A673 (cell line): ENCODE results near the gene CNTNAP4. TPM values are rescaled to one million over a fixed set of nuclear protein-coding genes. Genes with fewer than 3 reads are reported as not detected.

Source experiments
- BruUV-seq: library from RNA; stranded (reverse); fragments of 400-500 nt; replicated peaks from 2 replicates; lab custom pipeline; 2021; lab: Mats Ljungman, UMichigan
- CTCF ChIA-PET: fragments of 300-600 bp; sonication (Branson Sonifier 250); formaldehyde crosslinking; loops from one replicate; lab custom pipeline; 2022; ENCODE audit warnings: antibody characterized with exemption; lab: Charles Lee
- POLR2A ChIA-PET: fragments of 300-600 bp; sonication (Branson Sonifier 250); formaldehyde crosslinking; loops from one replicate; lab custom pipeline; 2022; ENCODE audit warnings: antibody characterized with exemption; ENCODE audit not compliant: low non-redundant PET; lab: Charles Lee
- DNase-seq: peaks from one replicate; pipeline ENCODE4 v3.0.0-alpha.2; 2015; ENCODE audit warnings: low spot score
- H3K27ac ChIP-seq: fragments of 200-600 bp; sonication (generic); 2 replicates; pipeline ENCODE4 v1.5.1; 2016; ENCODE audit warnings: mixed run types, low read depth, mild to moderate bottlenecking, mixed read lengths, antibody characterized with exemption, low read length; ENCODE audit not compliant: poor library complexity, severe bottlenecking
- H3K27me3 ChIP-seq: fragments of 200-600 bp; sonication (generic); replicated peaks from 2 replicates; pipeline ENCODE4 v1.6.1; 2017; ENCODE audit warnings: mixed run types, low read depth, mild to moderate bottlenecking, mixed read lengths, antibody characterized with exemption, low read length; ENCODE audit not compliant: insufficient read depth, poor library complexity
- H3K36me3 ChIP-seq: fragments of 200-600 bp; sonication (generic); 2 replicates; pipeline ENCODE4 v1.6.1; 2016; ENCODE audit warnings: mixed run types, mild to moderate bottlenecking, mixed read lengths, antibody characterized with exemption, low read length; ENCODE audit not compliant: insufficient read depth, poor library complexity, severe bottlenecking
- H3K4me1 ChIP-seq: fragments of 200-600 bp; sonication (generic); 2 replicates; pipeline ENCODE4 v1.6.1; 2017; ENCODE audit warnings: mixed run types, mild to moderate bottlenecking, mixed read lengths, antibody characterized with exemption, low read length; ENCODE audit not compliant: insufficient read depth, poor library complexity, severe bottlenecking
- H3K4me3 ChIP-seq: fragments of 200-600 bp; sonication (generic); 2 replicates; pipeline ENCODE4 v1.5.1; 2016; ENCODE audit warnings: low read depth, mixed run types, mild to moderate bottlenecking, mixed read lengths, low read length; ENCODE audit not compliant: poor library complexity, severe bottlenecking
- H3K9me3 ChIP-seq: fragments of 200-600 bp; sonication (generic); 2 replicates; pipeline ENCODE4 v1.6.1; 2016; ENCODE audit warnings: mixed run types, low read depth, mild to moderate bottlenecking, mixed read lengths, antibody characterized with exemption, low read length; ENCODE audit not compliant: poor library complexity, severe bottlenecking
- CTCF ChIP-seq: fragments of 300-800, 200-600 bp; sonication (generic); conservative IDR thresholded peaks from 2 replicates; pipeline ENCODE4 v1.5.1; 2017; ENCODE audit warnings: low read depth, mild to moderate bottlenecking, antibody characterized with exemption, low read length, moderate library complexity, mixed read lengths
- EZH2 ChIP-seq: fragments of 200-600 bp; sonication (generic); IDR thresholded peaks from 2 replicates; pipeline ENCODE4 v1.6.1; 2017; ENCODE audit warnings: borderline replicate concordance, low read depth, mild to moderate bottlenecking, mixed read lengths, antibody characterized with exemption, low read length; ENCODE audit not compliant: poor library complexity, severe bottlenecking
- intact Hi-C: fragments of 100-400 bp; cut with micrococcal nuclease; formaldehyde crosslinking; loops from one replicate; pipeline ENCODE4 v1.10.0; 2022; ENCODE audit not compliant: unreplicated experiment
- total RNA-seq: library from RNA; stranded (reverse); gene quantifications from 2 replicates; pipeline ENCODE4 v1.2.3, GENCODE V29; 2021

The CNTNAP4 gene
- total RNA-seq, 1 experiment from 2014 or later, result not detected

DNA sequence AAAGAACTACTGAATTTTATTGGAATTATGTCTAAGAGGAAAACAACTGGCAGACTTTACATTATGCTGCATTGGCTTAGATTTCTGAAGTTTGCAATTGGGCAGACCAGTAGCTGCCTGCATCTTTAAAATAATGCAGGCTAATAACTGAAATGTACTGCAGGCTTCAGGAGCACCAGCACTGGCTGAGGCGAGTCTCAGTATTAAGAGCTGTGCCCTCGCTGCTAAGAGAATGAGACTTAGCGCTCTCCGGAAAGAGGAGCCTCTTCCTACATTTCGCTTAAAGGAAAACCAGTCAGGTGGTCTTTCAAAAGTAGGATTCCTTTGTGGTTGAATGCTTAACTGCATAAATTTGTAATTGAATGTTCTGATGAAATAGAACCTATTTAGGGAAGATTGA, 885 bp downstream of the CNTNAP4 start:
- Histone ChIP-seq H3K4me3 (no peak overlapping the region), H3K36me3 (no peaks in the 10 kb centered on the region), H3K9me3 (no peaks in the 10 kb centered on the region), H3K27me3 (peaks cover 8% of the 10 kb centered on the region), H3K4me1 (no peaks in the 10 kb centered on the region), H3K27ac (no peak overlapping the region)
- no TSS peak for BruUV-seq
- ChIA-PET CTCF (no interaction called here), POLR2A (no interaction called here)
- intact Hi-C loops, result no loop called here
- DNase-seq, result no peak
- TF ChIP-seq CTCF (no peak), EZH2 (no peak)

GRCh38 chr16:76278980-76279379, 1.8 kb downstream of the CNTNAP4 start:
- POLR2A ChIA-PET, result no interaction called here
- H3K9me3 ChIP-seq, result no peaks in the 10 kb centered on the region
- TF ChIP-seq EZH2 (no peak), CTCF (0 out of 2 replicates have a peak, but pooled peaks have one; percentile 16)

DNA sequence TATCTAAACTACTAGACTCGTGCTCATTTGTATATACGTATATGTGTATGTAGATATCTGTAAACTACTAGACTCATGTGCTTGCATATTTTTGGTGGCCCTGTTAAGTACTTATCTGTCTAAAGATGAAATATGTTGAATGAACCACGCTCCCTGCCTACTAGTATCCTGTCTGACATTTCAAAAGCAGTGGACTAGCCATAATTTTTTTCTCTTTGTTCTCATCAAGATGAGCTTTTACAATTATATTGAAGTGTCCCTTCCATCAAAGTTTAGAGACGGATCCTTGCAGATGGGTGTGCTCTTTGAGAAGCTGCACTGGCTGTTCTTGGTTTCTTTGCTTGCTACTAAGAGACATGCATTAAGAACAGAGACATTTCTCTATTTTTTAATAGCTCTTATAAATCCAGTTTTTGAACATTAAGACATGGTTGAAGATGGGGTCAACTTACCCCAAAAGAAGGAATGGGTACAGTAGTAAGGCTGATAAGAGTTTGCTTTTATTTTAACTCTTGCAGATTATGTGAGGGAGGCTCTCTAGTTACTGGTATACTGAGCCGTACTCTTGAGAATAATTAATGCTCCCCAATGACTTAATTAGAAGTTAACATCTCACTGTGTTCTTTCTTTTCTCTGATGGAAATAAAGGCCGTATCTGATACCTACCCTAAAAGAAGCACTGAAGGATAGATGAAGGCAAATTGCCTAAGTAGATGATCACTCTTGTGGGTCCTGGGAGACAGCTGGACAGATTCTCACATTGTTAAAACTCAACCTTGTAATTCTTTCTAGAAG, 3.4 kb downstream of the CNTNAP4 start:
- Histone ChIP-seq H3K27me3 (peaks cover 9% of the 10 kb centered on the region), H3K4me3 (no peak overlapping the region), H3K4me1 (no peaks in the 10 kb centered on the region), H3K27ac (no peak overlapping the region), H3K9me3 (no peaks in the 10 kb centered on the region), H3K36me3 (no peaks in the 10 kb centered on the region)
- CTCF ChIA-PET, result no interaction called here
- no peak for DNase-seq
- intact Hi-C loops, result no loop called here
- POLR2A ChIA-PET, result no interaction called here
- BruUV-seq, result no TSS peak
- TF ChIP-seq CTCF (no peak), EZH2 (no peak)

More at GRCh38 chr16:76278980-76279379, 1.8 kb downstream of the CNTNAP4 start:
- no TSS peak for BruUV-seq
- intact Hi-C loops, result no loop called here
- peaks cover 9% of the 10 kb centered on the region for H3K27me3 ChIP-seq
- no peaks in the 10 kb centered on the region for H3K4me1 ChIP-seq
- H3K27ac ChIP-seq, result no peak overlapping the region
- no peaks in the 10 kb centered on the region for H3K36me3 ChIP-seq
- H3K4me3 ChIP-seq, result no peak overlapping the region
- DNase-seq, result peak; percentile 15
- CTCF ChIA-PET, result no interaction called here
